PC-9 (cell line): Measurements from ENCODE around the gene SDE2. TPM values are rescaled to one million over a fixed set of nuclear protein-coding genes. Genes with fewer than 3 reads are reported as not detected.

Source experiments
- BruUV-seq: library from RNA; stranded (reverse); fragments of 400-500 nt; replicated peaks from 2 replicates; lab custom pipeline; 2021; lab: Mats Ljungman, UMichigan
- CTCF ChIA-PET: fragments of 300-600 bp; sonication (Branson Sonifier 250); formaldehyde crosslinking; loops from one replicate; lab custom pipeline; 2022; ENCODE audit warnings: antibody characterized with exemption; lab: Charles Lee
- POLR2A ChIA-PET: fragments of 300-600 bp; sonication (Branson Sonifier 250); formaldehyde crosslinking; loops from one replicate; lab custom pipeline; 2022; ENCODE audit warnings: antibody characterized with exemption; ENCODE audit not compliant: unreplicated experiment; lab: Charles Lee
- DNase-seq, 2 experiments: peaks; one replicate each; pipeline versions ENCODE4 v3.0.0 to v3.0.0-alpha.2; 2015 to 2022; ENCODE audit warnings: mixed read lengths in 1 of 2
- H2AFZ ChIP-seq: fragments of 200-600 bp; sonication (generic); 2 replicates; pipeline ENCODE4 v1.8.1; 2017; ENCODE audit warnings: antibody characterized with exemption
- H3F3A ChIP-seq: fragments of 200-600 bp; sonication (generic); 2 replicates; pipeline ENCODE4 v1.8.1; 2017; ENCODE audit warnings: antibody characterized with exemption, mild to moderate bottlenecking, low read depth; ENCODE audit not compliant: insufficient read depth
- H3K27ac ChIP-seq: fragments of 200-600 bp; sonication (generic); 2 replicates; pipeline ENCODE4 v1.6.1; 2016; ENCODE audit warnings: mixed run types
- H3K27me3 ChIP-seq: fragments of 200-600 bp; sonication (generic); 2 replicates; pipeline ENCODE4 v1.6.1; 2016; ENCODE audit warnings: low read depth, mixed run types; ENCODE audit not compliant: insufficient read depth
- H3K36me3 ChIP-seq: fragments of 200-600 bp; sonication (generic); 2 replicates; pipeline ENCODE4 v1.6.1; 2016; ENCODE audit warnings: low read depth, mixed run types
- H3K4me1 ChIP-seq: fragments of 200-600 bp; sonication (generic); replicated peaks from 2 replicates; pipeline ENCODE4 v1.6.1; 2016; ENCODE audit warnings: mixed run types; ENCODE audit not compliant: insufficient read depth
- H3K4me2 ChIP-seq: fragments of 200-600 bp; sonication (generic); 2 replicates; pipeline ENCODE4 v1.6.1; 2017; ENCODE audit warnings: mixed run types
- H3K4me3 ChIP-seq: fragments of 200-600 bp; sonication (generic); 2 replicates; pipeline ENCODE4 v1.6.1; 2016; ENCODE audit warnings: mixed run types
- H3K79me2 ChIP-seq: fragments of 200-600 bp; sonication (generic); 2 replicates; pipeline ENCODE4 v1.6.1; 2017; ENCODE audit warnings: low read depth, mixed run types
- H3K9me2 ChIP-seq: fragments of 200-600 bp; sonication (generic); 2 replicates; pipeline ENCODE4 v1.8.1; 2017; ENCODE audit warnings: mild to moderate bottlenecking; ENCODE audit not compliant: insufficient read depth
- H3K9me3 ChIP-seq: fragments of 200-600 bp; sonication (generic); 2 replicates; pipeline ENCODE4 v1.8.1; 2016; ENCODE audit warnings: low read depth; ENCODE audit not compliant: insufficient read depth
- H4K20me1 ChIP-seq: fragments of 200-600 bp; sonication (generic); 2 replicates; pipeline ENCODE4 v1.8.1; 2017; ENCODE audit not compliant: insufficient read depth
- CTCF ChIP-seq: fragments of 200-600 bp; sonication (generic); conservative IDR thresholded peaks from 2 replicates; pipeline ENCODE4 v1.6.1; 2017; ENCODE audit warnings: mixed run types, antibody characterized with exemption, mild to moderate bottlenecking, moderate library complexity
- EZH2 ChIP-seq: fragments of 200-600 bp; sonication (generic); IDR thresholded peaks from 2 replicates; pipeline ENCODE4 v1.8.0; 2017; ENCODE audit warnings: antibody characterized with exemption, low read depth
- intact Hi-C: fragments of 100-400 bp; cut with micrococcal nuclease; formaldehyde crosslinking; loops from one replicate; pipeline ENCODE4 v1.10.0; 2022; ENCODE audit not compliant: unreplicated experiment
- total RNA-seq: library from RNA; stranded (reverse); gene quantifications from 2 replicates; pipeline ENCODE4 v1.2.3, GENCODE V29; 2021

The SDE2 gene
- total RNA-seq, 1 experiment from 2014 or later = 17.3 TPM

GRCh38 chr1:225946803-225947202, 52.3 kb downstream of the SDE2 start:
- intact Hi-C loops = no loop called here
- ChIA-PET CTCF (no interaction called here), POLR2A (no interaction called here)
- TF ChIP-seq EZH2 (no peak), CTCF (no peak)
- Histone ChIP-seq H3K4me3 (no peak overlapping the region), H3K9me2 (no peaks in the 10 kb centered on the region), H3K27ac (no peak overlapping the region), H2AFZ (no peak overlapping the region), H3K9me3 (no peaks in the 10 kb centered on the region), H3K79me2 (no peaks in the 10 kb centered on the region), H4K20me1 (no peaks in the 10 kb centered on the region), H3K4me2 (no peak overlapping the region), H3K4me1 (no peaks in the 10 kb centered on the region), H3K36me3 (no peaks in the 10 kb centered on the region), H3K27me3 (0 out of 2 replicates have a peak, but pooled peaks cover 2% of the 10 kb centered on the region), H3F3A (no peaks in the 10 kb centered on the region)
- BruUV-seq = no TSS peak
- DNase-seq = no peak

GRCh38 chr1:225946082-225946620, 53.0 kb downstream of the SDE2 start:
- intact Hi-C loops = no loop called here
- no peaks in the 10 kb centered on the region for H3K79me2 ChIP-seq
- TF ChIP-seq CTCF (no peak), EZH2 (no peak)
- H3K4me3 ChIP-seq = no peak overlapping the region
- no peaks in the 10 kb centered on the region for H3K9me3 ChIP-seq
- no peaks in the 10 kb centered on the region for H4K20me1 ChIP-seq
- H3K4me2 ChIP-seq = no peak overlapping the region
- 0 out of 2 replicates have a peak, but pooled peaks cover 2% of the 10 kb centered on the region for H3K27me3 ChIP-seq
- no peaks in the 10 kb centered on the region for H3K36me3 ChIP-seq
- no peaks in the 10 kb centered on the region for H3F3A ChIP-seq
- H3K4me1 ChIP-seq = no peaks in the 10 kb centered on the region
- no peaks in the 10 kb centered on the region for H3K9me2 ChIP-seq
- no TSS peak for BruUV-seq
- no peak overlapping the region for H3K27ac ChIP-seq
- no peak for DNase-seq
- no peak overlapping the region for H2AFZ ChIP-seq
- ChIA-PET CTCF (no interaction called here), POLR2A (interaction anchor here (0.6 kb wide), 1 partner anchor 939 kb away, joined by 4 read pairs; no protein-coding TSS in a partner anchor)

GRCh38 chr1:225945564-225945963, 53.6 kb downstream of the SDE2 start:
- no peaks in the 10 kb centered on the region for H3K79me2 ChIP-seq
- intact Hi-C loops = no loop called here
- H3K4me3 ChIP-seq = no peak overlapping the region
- H3K27me3 ChIP-seq = 0 out of 2 replicates have a peak, but pooled peaks cover 2% of the 10 kb centered on the region
- no peaks in the 10 kb centered on the region for H3K36me3 ChIP-seq
- no TSS peak for BruUV-seq
- H4K20me1 ChIP-seq = no peaks in the 10 kb centered on the region
- ChIA-PET CTCF (no interaction called here), POLR2A (no interaction called here)
- no peaks in the 10 kb centered on the region for H3K4me1 ChIP-seq
- no peaks in the 10 kb centered on the region for H3K9me3 ChIP-seq
- no peaks in the 10 kb centered on the region for H3F3A ChIP-seq
- no peak overlapping the region for H3K4me2 ChIP-seq
- no peak for TF ChIP-seq EZH2
- TF ChIP-seq CTCF = no peak
- H3K9me2 ChIP-seq = no peaks in the 10 kb centered on the region
- H3K27ac ChIP-seq = no peak overlapping the region
- DNase-seq = no peak
- H2AFZ ChIP-seq = no peak overlapping the region
